A673 (cell line): ENCODE data around the gene C3.

ENCODE experiments used
- EZH2 ChIP-seq: fragments of 200-600 bp; sonication (generic); IDR thresholded peaks from 2 replicates; pipeline ENCODE4 v1.6.1; 2017; ENCODE audit warnings: borderline replicate concordance, low read depth, mild to moderate bottlenecking, mixed read lengths, antibody characterized with exemption, low read length; ENCODE audit not compliant: poor library complexity, severe bottlenecking
- TF ChIP-seq, protein P1 (sequence below): fragments of 300-800, 200-600 bp; sonication (generic); conservative IDR thresholded peaks from 2 replicates; pipeline ENCODE4 v1.5.1; 2017; ENCODE audit warnings: low read depth, mild to moderate bottlenecking, antibody characterized with exemption, low read length, moderate library complexity, mixed read lengths

DNA sequence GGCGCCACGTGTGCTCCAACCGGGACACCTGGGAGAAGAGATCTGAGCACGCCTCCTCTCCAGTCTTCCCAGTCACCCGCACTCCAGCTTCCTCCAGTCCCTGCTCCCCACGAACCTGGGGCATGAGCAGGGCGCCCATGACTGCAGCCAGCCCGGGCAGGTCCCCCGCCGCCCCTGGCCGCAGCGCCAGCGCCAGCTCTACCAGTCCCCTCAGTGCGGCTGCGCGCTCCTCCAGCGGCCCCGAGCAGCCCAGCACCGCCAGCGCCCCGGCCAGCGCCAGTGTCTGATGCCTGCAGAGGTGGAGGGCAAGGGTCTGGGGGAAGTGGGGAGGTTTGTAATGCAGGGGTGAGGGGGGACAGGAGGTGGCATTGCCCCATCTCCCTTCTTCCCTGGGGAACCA lies 33.7 kb upstream of the C3 start:
- TF ChIP-seq, protein P1, sequence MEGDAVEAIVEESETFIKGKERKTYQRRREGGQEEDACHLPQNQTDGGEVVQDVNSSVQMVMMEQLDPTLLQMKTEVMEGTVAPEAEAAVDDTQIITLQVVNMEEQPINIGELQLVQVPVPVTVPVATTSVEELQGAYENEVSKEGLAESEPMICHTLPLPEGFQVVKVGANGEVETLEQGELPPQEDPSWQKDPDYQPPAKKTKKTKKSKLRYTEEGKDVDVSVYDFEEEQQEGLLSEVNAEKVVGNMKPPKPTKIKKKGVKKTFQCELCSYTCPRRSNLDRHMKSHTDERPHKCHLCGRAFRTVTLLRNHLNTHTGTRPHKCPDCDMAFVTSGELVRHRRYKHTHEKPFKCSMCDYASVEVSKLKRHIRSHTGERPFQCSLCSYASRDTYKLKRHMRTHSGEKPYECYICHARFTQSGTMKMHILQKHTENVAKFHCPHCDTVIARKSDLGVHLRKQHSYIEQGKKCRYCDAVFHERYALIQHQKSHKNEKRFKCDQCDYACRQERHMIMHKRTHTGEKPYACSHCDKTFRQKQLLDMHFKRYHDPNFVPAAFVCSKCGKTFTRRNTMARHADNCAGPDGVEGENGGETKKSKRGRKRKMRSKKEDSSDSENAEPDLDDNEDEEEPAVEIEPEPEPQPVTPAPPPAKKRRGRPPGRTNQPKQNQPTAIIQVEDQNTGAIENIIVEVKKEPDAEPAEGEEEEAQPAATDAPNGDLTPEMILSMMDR: no peak
- no peak for TF ChIP-seq EZH2
